SH-SY5Y (cell line): ENCODE measurements around the gene HNRNPR.

Source experiments
- GATA2 ChIP-seq: IDR thresholded peaks from 2 replicates; pipeline ENCODE4 v1.6.1; 2011; ENCODE audit warnings: mild to moderate bottlenecking, low read depth, low read length
- GATA3 ChIP-seq: IDR thresholded peaks from 2 replicates; pipeline ENCODE4 v1.6.1; 2011; ENCODE audit warnings: low read depth, mild to moderate bottlenecking, low read length, moderate library complexity

- TF ChIP-seq GATA3: no peak
- TF ChIP-seq GATA2: no peak
Observed at GRCh38 chr1:23352096-23352695, 8.1 kb upstream of the HNRNPR start.
